IPS-NIHi7 (cell line): ENCODE data around the gene ERN1.

Experiments
- DNase-seq: peaks from one replicate; pipeline ENCODE4 v3.0.0; 2012; ENCODE audit warnings: mixed read lengths; ENCODE audit errors: extremely low spot score

The ERN1 gene

DNA sequence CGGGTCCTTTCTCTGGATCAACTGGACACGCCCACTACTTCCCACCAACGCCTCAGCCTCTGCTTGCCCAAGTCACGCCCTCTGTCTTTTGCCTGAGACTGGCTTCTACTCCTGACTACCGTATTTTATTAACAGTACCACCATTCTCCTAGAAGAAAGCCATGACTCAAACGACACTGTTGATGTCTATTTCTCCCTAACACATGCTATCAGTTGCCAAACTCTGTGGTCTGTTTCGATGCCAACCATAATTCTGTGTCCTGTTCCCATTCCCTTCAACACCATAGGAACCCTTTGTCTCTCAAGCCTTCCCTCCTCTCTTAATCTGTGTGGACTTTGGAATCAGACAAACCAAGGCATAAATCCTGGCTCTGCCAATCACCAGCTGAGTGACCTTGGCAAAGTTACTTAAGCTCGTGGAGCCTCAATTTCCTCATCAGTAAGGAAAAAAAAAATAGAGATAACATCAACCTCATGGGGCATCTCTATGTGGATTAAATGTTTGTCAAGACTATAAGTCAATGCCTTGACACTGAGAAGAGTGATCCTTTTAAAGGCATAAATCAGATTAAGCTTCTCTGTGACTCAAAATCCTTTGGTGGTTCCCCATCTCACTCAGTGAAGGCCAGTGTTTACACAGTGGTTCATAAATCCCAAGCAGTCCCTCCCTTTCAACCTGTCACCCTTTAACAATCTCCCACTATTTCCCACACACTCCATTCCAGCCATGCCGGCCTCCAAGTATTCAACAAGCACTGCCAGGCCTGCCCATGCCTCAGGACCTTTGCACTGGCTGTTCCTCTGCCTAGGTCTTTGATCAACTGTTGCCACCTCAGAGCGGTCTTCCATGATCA is 45.6 kb downstream of the ERN1 start:
- peak; percentile 50 for DNase-seq

DNA sequence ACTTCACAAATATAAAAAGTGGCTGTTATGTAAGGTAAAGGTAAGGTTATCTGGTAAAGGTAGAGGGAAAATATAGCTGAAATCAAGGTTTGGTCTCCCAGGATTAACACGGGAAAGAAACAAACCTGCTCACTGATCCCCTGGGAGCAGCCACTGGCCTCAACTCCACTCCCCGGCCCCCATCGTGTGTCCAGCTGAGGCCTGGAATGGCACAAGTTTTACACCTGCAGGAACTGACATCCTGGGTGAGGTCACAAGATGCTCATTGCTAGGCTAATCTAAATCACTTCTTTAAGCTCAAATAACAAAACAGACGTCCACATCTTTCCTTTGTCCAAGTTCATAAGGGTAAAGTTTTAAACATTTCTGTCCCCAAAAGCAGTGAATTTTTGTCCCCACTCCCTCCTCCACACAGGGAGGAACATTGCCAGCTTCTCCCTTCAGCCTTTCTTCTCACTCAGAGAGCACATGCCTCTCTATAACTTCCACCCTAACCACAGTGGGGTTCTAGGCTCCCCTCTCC is 46.3 kb downstream of the ERN1 start:
- no peak for DNase-seq

DNA sequence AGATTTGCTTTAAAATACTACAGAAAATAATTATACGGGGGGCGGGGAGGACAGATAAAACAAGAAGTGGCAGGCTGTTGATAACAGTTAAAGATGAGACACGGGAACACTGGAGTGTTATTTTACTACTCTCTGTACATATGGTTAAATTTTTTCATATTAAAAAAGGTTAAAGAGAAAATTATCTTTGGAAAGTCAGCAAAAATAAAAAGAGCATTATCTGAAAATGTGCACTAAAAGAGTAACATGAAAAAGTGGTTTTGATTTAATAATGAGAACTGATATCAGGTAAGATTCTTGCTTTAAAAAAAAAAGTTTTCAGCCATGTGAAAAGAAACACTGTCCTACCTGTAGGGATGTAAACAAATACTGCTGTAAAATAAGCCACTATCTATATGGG is 46.9 kb downstream of the ERN1 start:
- no peak for DNase-seq

DNA sequence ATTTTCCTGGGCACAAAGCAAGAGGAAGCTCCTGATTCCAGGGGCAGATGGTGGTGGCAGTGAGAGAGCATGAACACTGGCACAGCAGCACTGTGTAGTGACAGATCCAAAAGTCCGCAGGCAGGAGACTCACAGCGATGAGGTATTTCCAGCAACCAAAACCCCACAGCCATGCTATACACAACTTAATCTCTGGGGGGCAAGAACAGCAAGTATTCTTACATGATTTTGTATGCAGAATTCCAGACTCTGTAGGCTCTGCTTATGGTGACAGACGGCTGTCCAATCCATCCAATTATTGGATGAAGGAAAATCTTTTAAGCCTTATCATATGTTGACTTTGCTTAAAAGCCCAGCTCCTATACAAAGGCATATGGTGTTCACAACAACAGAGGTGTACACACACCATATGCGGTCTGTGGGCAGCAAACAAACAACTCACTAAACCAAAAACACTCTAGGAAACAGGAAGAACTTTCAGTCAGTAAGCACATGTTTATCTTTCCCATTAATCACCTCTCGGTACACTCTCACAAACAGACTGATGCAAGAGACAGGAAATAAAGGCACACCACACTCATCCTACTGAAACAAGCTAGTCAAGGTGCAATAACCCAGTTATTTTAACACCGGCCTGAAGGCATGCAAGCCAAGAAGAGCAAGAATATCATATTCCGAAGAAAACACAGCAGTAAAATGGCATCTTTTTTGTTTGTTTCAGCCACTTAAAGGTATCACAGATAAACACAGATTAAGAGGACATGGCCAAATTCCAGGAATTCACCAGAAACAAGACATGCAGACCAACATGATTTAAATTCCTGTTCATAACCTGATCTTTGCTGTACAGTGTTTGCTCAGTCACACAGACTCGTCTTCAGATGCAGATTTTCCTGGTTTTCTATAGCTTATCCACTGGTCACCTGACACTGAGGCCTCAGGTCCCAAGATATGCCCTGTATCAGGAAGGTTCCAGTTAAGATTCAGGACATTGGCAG is 47.8 kb downstream of the ERN1 start:
- no peak for DNase-seq

DNA sequence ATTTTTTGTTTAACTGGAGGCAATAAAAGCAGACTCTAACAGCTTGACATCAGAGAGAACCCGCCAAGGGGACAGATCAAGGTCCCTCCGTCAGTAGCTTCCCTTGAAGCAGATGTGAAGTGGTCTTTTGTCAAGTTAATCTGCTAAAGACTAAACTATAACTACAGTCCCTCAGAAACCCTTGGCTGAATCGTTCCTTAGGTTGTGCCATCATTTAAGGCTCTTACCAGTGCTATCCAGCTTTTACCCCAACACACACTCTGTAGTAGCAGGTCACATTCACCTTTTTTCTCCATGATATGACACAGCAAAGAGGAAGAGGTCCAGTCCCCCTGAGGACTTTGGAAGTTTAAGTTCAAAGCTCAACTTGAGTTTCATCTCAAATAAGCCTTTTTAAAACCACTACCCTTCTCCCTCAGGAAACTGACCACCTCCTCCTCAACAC is 49.7 kb downstream of the ERN1 start:
- DNase-seq: no peak

DNA sequence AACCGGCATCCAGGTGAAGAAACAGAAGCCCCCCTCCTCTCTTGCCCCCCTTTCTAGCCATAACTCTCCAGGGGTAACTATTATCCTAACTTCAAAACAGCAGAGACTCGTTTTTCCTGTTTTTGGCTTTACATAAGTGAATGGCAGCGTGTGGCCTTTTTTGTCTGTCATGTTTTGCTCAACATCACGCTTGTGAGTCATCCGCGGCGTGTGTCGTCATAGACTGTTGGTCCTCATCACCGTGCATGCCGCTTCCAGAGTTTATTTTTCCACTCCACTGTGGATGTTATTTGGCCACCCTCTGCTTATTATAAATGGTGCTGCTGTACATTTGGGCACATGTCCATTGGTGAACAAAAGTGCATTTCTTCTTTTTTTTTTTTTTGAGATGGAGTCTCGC is 52.6 kb downstream of the ERN1 start:
- DNase-seq: no peak

DNA sequence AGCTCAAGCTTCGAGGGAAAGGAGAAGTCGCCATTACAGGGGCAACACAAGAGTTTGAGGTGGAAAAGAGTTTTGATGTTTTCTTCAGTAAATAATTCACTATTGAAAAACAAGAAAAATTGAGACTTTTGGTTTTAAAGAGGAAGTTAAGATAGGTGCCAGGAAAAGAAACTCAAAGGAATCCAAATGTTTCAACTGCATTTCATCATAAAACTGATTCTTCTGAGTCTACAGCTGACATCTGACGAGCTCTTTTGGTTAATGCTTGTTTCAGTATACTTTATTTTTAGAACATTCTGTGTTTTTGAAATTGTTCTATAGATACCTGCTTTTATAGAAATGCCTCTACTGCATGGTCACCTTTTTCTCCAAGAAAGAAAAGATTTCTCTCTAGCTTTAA is 54.0 kb downstream of the ERN1 start:
- DNase-seq: no peak

DNA sequence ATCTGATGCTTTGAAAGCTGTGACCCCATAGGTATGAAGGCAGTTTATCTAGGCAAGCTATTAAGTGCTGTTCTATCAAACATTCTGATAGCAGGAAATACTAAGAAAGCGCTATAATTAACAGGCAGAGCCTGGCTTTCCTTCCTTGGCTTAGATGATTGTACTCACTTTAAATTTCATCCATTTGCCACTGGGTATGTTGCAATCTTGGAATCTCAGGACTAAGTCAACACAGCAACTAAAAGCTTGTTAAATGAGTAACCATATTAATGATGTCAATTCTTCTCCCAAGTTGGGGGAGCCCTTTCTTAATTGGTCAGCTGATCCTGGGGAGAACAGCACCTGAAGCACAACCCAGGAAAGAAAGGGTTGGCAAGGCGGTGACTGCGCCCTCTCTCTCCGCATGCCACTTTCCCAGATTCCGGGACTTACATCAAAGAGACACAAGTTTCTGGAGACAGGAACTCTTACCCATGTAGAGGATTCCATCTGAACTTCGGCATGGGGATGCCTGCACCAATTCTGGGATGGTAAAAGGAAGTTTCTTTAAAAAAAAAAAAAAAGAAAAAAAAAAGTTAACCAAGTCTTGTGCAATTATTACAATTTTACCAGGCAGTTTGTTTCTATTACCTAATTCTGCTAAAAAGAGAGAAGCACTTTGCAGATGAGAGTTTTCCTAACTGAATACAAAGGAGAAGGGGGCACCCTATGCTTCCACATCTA is 55.1 kb downstream of the ERN1 start:
- DNase-seq: no peak

DNA sequence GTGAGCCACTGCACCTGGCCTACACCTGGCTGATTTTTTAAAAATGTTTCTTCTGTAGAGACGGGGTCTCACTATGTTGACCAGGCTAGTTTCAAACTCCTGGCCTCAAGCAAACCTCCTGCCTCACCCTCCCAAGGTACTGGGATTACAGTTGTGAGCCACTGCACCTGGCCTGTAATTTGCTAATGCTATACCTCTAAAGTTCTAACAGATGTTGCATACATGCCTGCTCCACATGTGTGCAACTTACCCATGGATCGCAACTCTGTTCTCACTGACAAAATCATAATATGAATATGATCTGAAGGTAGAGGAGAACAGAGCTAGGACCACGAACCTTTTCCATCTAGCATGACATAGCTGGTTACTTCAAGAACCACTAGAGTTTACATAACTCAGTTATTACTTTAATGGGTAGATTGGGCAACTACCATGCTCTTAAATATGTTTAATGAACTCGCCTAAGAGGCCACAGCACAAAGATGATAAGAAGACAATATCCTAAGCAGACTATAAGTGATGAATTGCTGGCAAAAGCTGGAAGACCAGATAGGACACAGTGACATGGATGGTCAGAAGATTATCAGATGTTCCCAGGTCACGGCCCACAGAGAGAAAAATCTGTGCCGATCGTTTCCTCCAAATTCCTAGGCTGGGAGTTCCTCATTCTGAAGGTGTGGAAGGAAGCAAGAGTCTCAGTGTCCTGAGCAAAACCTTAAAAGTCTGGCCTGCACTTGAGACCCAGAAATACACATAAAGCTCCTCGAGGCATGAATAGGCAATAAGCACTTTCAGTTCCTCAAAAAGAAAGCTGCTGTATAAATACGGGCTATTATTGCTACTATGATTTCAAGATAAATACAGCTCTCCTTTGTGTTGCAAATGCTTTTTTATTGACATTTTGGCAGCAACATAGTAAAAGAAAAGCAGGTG is 55.9 kb downstream of the ERN1 start:
- DNase-seq: no peak

DNA sequence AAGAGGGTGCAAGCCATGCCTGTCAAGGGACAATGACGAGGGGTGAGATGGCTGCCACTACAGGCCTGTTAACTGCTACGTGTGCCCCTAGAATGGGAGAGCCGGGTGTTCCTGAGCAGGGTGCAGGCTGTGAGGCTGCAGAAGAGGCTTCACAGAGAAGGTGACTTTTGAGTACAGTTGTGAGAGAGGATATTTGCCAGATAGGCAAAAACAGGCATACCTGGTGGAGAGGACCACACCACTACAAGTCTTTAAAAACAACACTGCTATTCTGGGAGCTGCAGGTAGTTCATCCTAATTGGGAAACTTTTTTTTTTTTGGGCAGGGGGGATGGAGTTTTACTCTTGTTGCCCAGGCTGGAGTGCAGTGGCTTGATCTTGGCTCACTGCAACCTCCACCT is 58.8 kb downstream of the ERN1 start:
- DNase-seq: no peak

DNA sequence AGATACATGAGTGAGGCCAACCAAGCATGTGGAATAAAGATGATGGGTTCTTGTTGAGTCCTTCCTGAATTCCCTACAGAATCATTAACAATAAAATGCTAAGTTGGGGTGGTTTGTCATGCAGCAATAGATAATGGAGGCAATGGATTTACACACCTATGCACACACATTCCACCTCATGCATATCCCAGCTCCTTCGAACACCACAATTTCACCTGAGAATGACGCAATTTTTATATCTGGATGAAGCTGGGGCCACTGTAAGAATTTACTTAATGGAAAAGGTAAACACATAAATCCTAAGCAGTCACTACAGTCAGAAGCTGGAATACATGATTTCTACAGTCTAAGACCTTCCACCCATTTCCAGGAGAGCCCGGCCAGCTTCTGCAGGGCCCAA is 59.7 kb downstream of the ERN1 start:
- DNase-seq: no peak

DNA sequence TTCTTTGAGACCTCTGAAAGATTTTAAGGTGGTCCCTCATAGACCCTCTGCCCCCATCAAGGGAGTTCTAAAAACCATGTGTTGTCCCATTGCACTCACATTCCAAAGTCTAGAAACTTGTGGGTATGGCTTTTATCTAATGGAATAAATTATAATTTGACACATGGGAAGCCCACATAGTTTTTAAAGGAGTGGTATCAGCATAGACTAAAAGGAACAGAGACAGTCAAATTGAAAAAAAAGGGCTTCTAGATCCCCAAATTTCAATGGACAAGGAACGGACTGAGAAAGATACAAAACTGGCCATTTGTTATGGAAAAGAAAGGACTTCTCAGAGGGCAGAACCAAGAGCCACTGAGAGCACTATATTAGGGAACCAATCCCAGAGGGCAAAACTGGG is 60.8 kb downstream of the ERN1 start:
- no peak for DNase-seq

DNA sequence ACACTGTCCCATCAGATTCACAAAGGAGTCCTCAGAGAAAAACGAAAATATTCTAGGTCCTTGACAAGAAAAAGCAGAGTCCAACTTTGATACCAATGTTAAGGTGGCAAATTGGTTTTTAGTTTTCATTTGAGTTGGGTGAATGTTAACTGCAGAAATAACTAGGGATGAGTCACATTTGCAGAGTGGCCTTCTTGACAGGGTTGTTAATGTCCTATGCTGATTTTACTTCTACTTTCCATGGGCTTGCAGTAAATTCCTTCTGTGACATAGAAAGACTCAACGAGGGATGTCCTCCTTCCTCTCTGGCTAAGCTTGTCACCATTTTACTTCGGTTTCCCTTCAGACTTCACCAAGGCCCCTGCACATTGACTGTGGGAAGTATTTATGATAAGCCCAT is 62.3 kb downstream of the ERN1 start:
- no peak for DNase-seq

DNA sequence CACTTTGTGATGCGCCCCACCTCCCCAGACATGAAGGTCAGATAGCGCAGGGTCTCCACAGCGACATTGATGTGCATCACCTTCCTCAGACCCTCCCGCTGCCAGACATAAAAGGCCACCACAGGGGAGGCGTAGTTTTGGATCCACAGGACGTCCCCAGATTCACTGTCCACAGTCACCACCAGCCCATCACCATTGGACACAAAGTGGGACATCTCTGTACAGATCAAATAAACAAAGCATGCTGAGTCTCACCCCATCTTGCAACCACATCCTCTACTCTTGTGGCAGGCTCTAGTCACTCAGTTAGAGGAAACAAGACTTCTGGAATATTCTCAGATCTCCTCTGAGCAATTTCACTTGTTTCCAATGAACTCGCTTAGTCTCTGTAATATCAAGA is 63.2 kb downstream of the ERN1 start:
- DNase-seq: no peak

DNA sequence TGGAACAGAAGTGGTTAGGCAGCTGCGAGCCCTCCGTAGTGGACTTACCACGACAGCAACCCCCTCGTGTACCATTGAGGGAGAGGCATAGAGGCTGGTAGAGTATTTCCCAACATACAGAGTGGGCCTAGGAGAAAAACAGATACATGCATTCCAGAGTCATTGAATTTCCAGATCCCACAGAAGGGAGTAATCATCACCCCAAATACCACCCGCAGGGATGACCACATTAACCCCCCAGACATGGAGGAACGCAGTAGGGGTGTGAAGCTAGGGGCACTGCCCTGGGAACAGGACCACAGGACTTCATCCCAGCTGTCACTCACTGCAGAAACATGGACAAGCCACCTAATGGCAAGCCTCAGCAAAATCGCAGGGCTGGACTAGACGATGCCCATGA is 64.8 kb downstream of the ERN1 start:
- DNase-seq: no peak

DNA sequence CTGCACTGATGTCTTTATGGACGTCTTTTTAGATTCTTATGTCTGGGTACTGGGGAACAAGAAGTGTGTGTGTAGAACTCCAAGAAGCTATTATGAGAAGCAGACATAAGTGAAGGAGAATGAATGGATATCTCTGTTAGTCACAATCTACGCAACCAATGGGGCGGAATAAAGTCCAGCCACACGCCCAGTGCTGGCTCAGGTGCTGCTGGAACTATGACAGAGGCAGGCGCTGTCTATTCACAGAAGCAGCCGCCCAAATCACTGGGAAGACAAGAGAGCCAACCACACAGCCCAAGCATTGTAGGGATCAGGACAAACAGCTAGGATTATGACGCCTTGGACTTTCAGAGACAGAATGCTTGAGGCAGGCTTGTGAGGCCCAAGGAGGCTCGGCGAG is 65.6 kb downstream of the ERN1 start:
- DNase-seq: no peak

DNA sequence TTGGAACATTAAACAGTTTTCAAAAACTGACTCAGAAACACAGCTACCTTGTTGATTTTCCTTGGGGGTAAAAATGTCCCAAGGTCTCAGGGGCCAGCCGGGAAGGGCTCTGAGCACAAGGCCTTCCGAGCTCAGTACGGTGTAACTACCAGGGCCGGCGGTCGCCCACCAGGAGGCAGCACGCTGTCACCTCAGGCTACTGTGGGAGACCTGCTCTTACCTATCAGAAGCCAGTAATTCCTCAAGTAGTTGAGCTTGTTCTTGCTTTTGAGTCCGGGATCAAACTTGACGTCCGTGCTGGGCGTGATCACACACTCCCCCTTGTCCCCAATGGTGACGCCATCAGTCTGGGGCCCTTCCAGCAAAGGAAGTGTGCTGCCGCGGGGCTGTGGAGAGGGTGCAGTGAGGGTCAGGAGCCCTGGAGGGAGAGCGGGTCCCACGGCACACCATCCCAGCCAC is 66.1 kb downstream of the ERN1 start:
- peak; percentile 91 for DNase-seq

DNA sequence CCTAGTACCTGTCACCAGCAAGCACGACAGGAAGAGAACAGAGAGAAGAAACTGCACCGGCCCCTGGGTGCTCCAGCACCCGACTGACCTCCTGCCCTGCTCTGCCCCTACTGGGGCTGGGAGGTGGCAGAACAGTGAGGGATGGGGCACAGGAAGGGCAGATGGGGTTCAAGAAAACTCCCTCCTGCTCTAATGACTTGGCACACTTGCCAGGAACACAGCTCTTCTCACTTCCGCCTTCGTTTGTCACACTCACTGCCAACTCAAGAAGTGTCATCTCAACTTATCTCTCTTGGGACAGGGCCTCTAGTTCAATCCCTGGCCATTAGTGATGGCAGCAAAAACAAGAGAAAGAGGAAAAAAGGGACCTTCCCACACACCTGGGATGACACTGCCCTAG is 66.9 kb downstream of the ERN1 start:
- no peak for DNase-seq

DNA sequence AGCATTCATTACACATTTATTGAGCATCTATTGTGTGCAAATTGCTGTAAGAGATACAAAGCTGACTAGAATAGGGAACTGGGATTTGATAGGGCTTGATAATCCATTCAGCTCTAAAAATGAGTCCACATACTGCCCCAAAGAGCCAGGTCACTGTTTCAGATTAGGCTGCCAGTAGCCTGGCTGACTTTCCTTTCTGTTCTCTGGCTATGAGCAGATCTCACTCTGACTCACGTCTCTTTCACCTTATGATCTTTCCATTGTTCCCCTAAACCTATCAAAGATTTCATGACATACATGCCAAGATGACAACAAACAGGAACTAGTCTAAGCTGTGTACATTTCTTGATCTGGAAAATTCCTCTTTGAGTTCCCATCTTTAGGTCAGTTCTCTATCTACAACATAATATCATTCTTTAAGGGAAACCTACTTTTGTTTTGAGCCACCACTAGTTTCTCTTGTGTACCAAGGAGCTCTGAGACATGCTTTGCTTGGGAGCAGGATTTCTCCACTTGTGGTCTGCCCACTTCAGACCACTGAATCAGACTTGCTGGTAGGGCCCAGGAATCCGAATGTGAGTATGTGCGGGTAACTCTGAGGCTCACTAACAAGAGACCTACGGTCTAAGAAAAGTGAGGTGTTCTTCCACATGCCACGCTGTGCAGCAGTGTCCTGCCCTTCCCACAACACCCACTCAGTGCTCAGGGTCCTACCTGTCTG is 68.6 kb downstream of the ERN1 start:
- DNase-seq: no peak

DNA sequence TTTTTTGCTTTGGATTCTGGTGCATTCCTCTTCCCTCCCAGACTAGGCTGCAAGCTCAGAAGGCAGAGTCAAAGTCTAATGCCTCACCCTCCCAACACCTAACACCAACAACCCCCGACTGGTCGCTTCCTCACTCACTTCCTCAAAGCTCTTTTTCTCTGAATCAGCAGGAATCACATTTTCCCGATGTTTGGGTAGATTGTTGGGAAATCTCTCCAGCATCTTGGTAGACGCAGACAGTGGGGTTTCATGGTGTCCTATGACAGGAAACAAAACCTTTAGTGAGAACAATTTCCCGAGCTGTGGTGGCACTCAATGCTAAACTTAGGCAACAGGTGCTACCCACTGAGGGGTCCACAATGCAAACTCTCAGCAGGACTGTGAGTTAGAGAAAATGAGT is 69.6 kb downstream of the ERN1 start:
- DNase-seq: no peak
